Urothelium cell line (cell line): Measurements from ENCODE around the gene FOXO1.

Source experiments
- DNase-seq: peaks from one replicate; pipeline ENCODE4 v3.0.0; 2011; ENCODE audit warnings: low spot score, mixed read lengths
- FAIRE-seq: peaks from 2 replicates; lab custom pipeline; 2011; peaks lifted over from hg19 to GRCh38; lab: Jason Lieb, UNC

Gene FOXO1

DNA sequence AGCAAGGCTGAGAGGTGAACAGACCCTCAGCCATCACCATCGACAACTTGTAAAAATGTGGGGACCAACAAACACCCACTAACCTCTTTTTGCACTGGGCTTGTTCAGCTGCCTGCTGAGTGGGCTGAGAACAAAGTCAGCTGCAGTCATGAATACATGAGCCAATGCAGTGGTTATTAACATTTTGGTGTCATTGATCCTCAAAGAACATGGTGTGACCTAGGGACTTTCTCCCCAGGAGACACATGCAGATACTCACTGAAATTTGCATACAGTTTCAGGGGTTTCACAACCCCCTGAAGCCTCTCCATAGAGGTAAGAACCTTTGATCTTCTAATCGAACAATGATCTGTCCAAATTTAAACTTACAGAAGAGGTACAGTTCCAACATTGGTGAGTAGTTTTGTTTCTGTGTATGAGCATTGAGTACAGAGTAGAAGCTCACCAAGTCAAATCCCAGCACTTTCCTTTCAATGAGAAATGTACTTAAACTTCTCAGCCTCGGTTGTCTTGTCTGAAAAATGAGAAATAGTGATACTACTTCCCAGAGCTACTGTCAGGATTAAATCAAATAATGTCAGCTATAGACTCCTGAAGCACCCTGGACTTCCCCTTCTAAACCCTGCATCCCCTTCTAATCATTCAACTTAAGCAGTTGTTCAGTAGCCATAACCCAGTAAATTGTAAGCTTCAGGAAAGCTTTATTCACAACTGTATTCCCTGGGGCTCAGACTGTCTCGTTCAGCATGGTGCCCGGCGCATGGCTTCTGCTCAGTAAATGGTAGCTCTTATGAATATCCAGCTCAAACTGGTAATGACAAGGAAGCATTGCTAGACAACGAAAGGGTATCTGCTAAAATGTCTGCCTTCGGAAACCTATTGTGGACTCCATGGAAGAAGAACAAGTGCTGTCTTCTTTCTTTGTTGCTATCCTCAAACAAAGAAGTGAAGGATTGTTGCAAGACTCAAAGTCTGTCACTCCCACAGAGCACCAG lies 148.7 kb downstream of the FOXO1 start:
- DNase-seq (no peak), FAIRE-seq (no peak)

DNA sequence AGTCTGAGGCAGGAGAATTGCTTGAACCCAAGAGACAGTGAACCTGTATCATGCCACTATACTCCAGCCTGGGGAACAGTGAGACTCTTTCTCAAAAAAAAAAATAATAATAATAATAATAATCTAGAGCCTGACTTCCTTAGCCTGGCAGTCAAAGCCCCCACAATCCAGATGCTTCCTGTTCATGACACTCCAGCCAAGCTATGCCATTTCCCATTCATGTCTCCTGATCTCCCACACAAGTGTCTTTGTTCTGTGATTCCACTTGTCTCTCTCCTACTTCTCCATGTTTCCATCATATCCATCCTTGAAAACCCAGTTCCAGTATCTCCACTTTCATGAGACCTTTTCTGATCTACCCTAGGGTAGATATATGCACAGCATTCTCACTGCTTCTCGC lies 150.7 kb downstream of the FOXO1 start:
- DNase-seq, result no peak
- no peak for FAIRE-seq

DNA sequence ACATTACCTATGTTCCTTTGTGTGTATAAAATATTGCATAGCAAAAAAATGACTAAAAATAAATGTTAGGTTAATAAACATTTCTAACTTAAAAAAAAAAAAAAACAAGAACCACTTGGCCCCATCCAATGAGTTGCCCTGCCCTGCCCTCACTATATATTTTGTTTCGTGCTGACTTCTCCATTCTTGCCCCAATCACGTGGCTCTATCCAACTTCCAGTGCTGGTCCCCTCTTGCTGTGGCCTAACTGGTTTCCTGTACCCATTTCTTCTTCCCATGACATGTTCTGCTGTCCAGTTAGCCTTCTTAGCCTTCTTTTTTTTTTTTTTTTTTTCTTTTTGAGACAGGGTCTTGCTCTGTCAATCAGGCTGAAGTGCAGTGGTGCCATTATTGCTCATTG lies 151.6 kb downstream of the FOXO1 start:
- FAIRE-seq, result no peak

DNA sequence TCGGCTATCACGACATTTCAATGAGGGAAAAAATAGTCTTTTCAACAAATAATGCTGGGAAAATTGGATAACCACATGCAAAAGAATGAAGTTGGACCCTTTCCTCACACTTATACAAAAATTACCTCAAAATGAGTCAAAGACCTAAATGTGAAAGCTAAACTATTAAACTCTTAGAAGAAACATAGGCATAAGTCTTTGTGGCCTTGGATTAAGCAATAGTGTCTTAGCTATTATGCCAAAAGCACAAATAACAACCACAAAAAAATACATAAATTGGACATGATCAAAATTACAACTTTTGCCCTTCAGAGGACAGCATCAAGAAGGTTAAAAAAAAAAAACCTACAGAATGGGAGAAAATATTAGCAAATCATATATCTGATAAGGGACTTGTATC lies 156.6 kb downstream of the FOXO1 start:
- no peak for DNase-seq

More for the DNA sequence above, 151.6 kb downstream of the FOXO1 start:
- no peak for DNase-seq

DNA sequence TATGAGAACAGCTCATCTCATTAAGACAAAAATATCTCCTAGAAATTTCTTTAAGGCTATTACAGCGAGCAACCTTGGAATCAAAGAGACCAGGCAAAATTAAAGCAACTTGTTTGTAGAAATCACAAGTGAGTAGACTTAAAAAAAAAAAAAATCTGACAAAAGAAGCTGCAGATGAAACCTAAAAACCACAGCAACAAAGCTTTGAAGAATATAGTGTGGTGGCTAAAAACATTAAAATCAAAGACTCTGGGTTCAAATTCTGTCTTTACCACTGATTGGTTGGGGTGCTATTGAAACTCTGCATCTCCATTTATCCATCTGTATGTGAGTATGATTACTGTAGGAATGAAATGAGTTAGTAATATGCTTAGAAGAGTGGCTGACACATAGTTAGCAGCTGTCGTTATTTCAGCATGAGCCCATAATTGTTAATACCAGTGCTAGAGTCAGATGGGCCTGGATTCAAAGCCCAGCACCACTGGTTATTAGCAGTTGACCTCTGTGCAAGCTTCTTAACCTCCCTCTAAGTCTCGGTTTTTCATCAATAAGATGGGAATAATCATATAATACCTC lies 157.6 kb downstream of the FOXO1 start:
- DNase-seq (no peak), FAIRE-seq (no peak)

More for the DNA sequence above, 156.6 kb downstream of the FOXO1 start:
- FAIRE-seq, result no peak

DNA sequence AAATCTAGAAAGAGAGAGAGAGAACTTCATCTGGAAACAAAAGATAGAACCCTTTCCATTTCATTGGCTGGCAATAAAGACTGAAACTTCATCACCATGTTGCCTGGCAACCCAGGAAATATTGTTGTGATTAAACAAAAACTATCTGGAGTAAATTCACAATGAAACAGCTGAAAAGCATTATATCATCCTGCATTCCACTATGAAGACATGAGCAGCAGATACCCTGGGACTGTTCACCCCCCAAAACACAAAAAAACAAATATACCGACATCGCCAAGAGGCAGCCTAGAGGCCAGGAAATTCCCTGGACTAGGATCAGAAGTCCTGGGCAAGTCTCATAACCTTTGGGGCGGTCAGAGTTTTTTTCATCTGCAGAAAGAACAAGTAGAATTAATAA lies 158.3 kb downstream of the FOXO1 start:
- DNase-seq, result no peak

DNA sequence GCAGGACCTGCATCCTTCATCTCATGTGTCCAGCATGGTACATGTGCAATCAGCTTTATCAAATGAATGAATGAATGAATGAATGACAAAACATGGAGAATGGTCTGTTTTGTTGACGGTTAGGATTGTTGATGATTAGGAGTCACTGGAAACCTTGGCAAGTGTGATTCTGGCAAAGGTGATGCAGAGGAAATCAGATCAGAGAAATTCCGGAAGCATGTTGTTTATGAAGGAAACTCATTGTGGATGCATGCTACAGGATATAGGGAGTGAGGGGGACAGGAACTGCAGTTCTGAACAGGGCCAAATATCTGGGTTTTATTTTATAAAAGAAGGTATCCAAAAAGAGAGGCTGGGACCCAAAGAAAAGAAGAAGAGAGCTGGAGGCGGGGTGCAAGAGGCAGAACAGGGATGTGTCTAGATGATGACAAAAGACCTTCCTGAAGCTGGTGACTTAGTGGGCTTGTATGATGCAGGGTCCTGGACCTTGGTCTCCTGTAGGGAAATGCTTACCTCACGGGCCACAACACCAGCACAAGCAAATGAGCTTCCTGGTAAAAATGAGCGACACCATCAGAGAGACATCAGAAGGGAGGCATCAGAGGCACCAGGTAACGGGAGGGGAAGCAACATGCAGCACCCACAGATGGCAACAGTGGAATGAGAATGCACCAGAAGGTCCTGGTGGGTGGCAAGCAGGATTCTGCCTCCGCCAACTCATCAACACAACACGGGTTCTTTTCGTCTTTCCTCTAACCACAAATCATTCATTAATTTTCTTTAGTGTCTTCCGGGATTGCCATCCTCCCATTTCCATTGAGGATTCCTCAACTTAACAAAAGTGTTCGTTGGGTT lies 159.6 kb downstream of the FOXO1 start:
- DNase-seq (no peak), FAIRE-seq (no peak)

More for the DNA sequence above, 158.3 kb downstream of the FOXO1 start:
- no peak for FAIRE-seq
